Gastrocnemius medialis (tissue), 4 donors: ENCODE results near the gene CCNT2.

ENCODE experiments used
- POLR2A ChIP-seq, 2 donors: fragments of 450-650 bp; IDR thresholded peaks; one replicate each; pipeline ENCODE4 v1.6.1; 2017; ENCODE audit warnings: antibody characterized with exemption in 2 of 2, mild to moderate bottlenecking in 2 of 2, moderate library complexity in 2 of 2
- TF ChIP-seq, protein P1 (sequence below), 5 experiments: fragments of 450-650 bp in 3 of 5; fragments of 200-600 bp in 2 of 5; sonication (generic) in 2 of 5; IDR thresholded peaks in 4 of 5; conservative IDR thresholded peaks in 1 of 5; 1 replicate in 4 of 5; 2 replicates in 1 of 5; pipeline ENCODE4 v1.5.1; 2016 to 2019; ENCODE audit warnings: antibody characterized with exemption in 5 of 5, mild to moderate bottlenecking in 3 of 5, moderate library complexity in 3 of 5

DNA sequence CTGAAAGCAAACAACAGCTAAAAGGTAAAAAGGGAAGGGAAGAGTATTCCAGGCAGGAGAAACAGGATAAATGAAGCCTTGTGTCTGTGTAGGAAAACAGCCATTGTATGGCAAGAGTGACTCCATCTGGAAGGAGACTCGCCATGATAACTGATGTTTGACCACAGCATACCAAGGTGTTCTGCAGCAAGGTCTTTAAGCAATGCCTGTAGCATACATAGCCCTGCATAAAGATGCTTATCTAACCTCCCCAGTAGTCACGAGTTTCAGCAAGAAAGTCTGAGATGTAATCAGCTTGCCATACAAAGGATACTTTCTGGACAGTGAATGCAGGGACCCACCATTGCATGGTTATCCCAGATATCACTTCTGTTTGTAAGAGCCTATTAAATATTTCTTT lies 11.9 kb upstream of the CCNT2 start:
- TF ChIP-seq, protein P1, sequence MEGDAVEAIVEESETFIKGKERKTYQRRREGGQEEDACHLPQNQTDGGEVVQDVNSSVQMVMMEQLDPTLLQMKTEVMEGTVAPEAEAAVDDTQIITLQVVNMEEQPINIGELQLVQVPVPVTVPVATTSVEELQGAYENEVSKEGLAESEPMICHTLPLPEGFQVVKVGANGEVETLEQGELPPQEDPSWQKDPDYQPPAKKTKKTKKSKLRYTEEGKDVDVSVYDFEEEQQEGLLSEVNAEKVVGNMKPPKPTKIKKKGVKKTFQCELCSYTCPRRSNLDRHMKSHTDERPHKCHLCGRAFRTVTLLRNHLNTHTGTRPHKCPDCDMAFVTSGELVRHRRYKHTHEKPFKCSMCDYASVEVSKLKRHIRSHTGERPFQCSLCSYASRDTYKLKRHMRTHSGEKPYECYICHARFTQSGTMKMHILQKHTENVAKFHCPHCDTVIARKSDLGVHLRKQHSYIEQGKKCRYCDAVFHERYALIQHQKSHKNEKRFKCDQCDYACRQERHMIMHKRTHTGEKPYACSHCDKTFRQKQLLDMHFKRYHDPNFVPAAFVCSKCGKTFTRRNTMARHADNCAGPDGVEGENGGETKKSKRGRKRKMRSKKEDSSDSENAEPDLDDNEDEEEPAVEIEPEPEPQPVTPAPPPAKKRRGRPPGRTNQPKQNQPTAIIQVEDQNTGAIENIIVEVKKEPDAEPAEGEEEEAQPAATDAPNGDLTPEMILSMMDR (IDR thresholded peaks at IDR 0.05 in 4 of 5, conservative IDR thresholded peaks at IDR 0.05 in 1 of 5) = no peak
- TF ChIP-seq POLR2A (IDR thresholded peaks at IDR 0.05) = no peak
